HFFc6 (cell line): Measurements from ENCODE around the gene APC2. TPM values are rescaled to one million over a fixed set of nuclear protein-coding genes. Genes with fewer than 3 reads are reported as not detected.
A peak's percentile ranks its signal among the peaks of the same experiment; 100 is the strongest.

Experiments
- DNase-seq: peaks from one replicate; pipeline ENCODE4 v3.0.0-alpha.2; 2018
- H3K27ac Mint-ChIP-seq: 2 replicates; pipeline ENCODE4 v1.8.0; 2020; ENCODE audit warnings: mild to moderate bottlenecking, mixed read lengths
- H3K27me3 Mint-ChIP-seq: 2 replicates; pipeline ENCODE4 v1.8.0; 2021; ENCODE audit warnings: mild to moderate bottlenecking, moderate library complexity, mixed read lengths; ENCODE audit not compliant: insufficient read depth
- H3K36me3 Mint-ChIP-seq: 2 replicates; pipeline ENCODE4 v1.8.0; 2021; ENCODE audit warnings: low read depth, mixed read lengths
- H3K4me1 Mint-ChIP-seq: 2 replicates; pipeline ENCODE4 v1.8.0; 2020; ENCODE audit warnings: low read depth, mixed read lengths
- H3K4me3 Mint-ChIP-seq: 2 replicates; pipeline ENCODE4 v1.8.0; 2020; ENCODE audit warnings: mild to moderate bottlenecking, moderate library complexity, mixed read lengths
- H3K9me3 Mint-ChIP-seq: 2 replicates; pipeline ENCODE4 v1.8.0; 2020; ENCODE audit warnings: mild to moderate bottlenecking, mixed read lengths
- total RNA-seq, 6 experiments: library from RNA; stranded (reverse); fragmentation: NEBNext Ultra II Directional; extraction: Animal tissue kit (Norgen Biotek cat#: 25700); gene quantifications; 2 replicates in 1 of 6; 3 replicates in 5 of 6; pipeline ENCODE4 v1.2.3, GENCODE V29; 2021
- TF ChIP-seq, protein P1 (sequence below): fragments of 200-600 bp; sonication (generic); IDR thresholded peaks from 2 replicates; pipeline ENCODE4 v1.5.0; 2021; ENCODE audit warnings: antibody characterized with exemption, mild to moderate bottlenecking

Gene APC2
- total RNA-seq, 6 experiments from 2014 or later, result 0.18 to 0.47 (median 0.32) TPM

DNA sequence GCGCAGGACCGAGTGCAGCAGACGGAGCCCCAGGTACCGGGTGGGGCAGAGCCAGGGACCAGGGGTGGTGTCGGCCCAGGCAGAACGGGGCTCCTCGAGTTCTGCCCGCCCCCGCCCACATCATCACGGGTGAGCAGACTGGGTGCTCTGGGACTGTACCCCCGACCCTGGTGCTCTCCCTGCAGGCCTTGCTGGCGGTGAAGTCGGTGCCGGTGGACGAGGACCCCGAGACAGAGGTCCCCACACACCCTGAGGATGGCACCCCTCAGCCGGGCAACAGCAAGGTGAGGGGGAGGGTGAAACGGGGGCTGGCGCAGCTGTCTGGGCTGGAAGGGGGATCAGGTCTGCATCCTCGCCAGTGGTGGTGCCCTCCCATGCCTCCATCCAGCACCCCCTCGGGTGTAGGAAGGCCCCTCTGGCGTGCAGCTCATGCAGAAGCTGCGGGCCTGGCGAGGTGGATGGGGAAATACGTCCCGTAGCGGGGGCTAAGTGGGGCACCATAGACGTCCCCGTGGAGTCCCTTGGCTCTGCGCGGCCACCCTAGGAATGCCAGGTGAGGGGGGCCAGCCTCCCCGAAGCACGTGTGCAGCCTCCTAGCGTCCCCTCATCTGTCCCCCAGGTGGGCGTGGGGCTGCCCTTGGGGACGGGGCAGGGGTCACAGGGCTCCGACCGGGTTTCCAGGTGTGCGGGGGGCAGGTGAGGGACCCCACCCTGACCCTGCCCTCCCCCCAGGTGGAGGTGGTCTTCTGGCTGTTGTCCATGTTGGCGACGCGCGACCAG is 6.4 kb downstream of the APC2 start:
- Mint-ChIP-seq H3K4me3 (no peak overlapping the region), H3K9me3 (no peaks in the 10 kb centered on the region), H3K27me3 (peaks cover 13% of the 10 kb centered on the region), H3K36me3 (no peaks in the 10 kb centered on the region), H3K4me1 (no peaks in the 10 kb centered on the region), H3K27ac (no peak overlapping the region)
- DNase-seq, result no peak
- TF ChIP-seq, protein P1, sequence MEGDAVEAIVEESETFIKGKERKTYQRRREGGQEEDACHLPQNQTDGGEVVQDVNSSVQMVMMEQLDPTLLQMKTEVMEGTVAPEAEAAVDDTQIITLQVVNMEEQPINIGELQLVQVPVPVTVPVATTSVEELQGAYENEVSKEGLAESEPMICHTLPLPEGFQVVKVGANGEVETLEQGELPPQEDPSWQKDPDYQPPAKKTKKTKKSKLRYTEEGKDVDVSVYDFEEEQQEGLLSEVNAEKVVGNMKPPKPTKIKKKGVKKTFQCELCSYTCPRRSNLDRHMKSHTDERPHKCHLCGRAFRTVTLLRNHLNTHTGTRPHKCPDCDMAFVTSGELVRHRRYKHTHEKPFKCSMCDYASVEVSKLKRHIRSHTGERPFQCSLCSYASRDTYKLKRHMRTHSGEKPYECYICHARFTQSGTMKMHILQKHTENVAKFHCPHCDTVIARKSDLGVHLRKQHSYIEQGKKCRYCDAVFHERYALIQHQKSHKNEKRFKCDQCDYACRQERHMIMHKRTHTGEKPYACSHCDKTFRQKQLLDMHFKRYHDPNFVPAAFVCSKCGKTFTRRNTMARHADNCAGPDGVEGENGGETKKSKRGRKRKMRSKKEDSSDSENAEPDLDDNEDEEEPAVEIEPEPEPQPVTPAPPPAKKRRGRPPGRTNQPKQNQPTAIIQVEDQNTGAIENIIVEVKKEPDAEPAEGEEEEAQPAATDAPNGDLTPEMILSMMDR, result no peak

DNA sequence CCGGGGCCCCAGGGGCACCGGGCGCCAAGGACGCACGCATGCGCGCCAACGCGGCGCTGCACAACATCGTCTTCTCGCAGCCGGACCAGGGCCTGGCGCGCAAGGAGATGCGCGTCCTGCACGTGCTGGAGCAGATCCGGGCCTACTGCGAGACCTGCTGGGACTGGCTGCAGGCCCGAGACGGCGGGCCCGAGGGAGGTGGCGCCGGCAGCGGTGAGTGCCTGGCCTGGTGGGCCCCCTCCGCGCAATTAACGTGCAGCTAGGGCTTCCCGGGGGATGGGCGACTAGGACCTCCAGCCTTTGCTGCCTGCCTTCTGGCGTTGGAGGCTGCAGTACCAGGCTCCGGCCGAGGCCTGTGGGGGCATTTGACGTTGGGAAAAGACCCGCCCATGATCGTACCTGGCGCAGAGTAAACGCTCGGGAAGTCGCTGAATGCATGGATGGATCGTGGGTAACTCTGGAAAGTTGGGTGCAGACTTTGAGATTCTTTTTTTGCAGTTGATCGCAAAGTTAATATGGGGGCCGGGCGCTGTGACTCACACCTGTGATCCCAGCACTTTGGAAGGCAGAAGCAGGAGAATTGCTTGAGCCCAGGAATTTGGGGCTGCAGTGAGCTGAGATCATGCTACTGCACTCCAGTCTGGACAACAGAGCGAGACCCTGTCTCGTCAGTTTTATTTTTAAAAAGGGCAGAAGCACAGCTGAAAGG is 7.3 kb downstream of the APC2 start:
- TF ChIP-seq, protein P1, result peak; percentile 18; the same call in 1 of the 2 replicates
- Mint-ChIP-seq H3K4me3 (no peak overlapping the region), H3K4me1 (no peaks in the 10 kb centered on the region), H3K36me3 (no peaks in the 10 kb centered on the region), H3K27ac (no peak overlapping the region), H3K27me3 (peaks cover 7% of the 10 kb centered on the region), H3K9me3 (no peaks in the 10 kb centered on the region)
- no peak for DNase-seq

DNA sequence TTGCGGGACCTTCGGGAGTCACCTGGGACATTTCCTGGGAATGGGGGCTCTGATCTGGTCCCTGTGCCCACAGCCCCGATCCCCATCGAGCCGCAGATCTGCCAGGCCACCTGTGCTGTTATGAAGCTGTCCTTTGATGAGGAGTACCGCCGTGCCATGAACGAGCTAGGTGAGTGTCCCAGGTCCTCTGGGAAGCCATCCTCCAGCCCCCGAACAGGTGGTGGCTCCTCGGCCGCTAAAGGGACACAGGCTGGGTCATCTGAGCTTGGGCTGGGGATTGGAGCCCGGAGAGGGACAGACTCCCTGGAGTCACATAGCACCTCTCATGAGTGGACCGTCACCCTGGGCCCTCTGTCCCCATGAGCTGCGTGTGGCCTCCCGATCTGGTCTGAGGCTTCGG is 8.0 kb downstream of the APC2 start:
- no peak for DNase-seq
- Mint-ChIP-seq H3K27me3 (peaks cover 6% of the 10 kb centered on the region), H3K4me1 (no peaks in the 10 kb centered on the region), H3K27ac (no peak overlapping the region), H3K4me3 (no peak overlapping the region), H3K9me3 (no peaks in the 10 kb centered on the region), H3K36me3 (no peaks in the 10 kb centered on the region)
- TF ChIP-seq, protein P1, result no peak

DNA sequence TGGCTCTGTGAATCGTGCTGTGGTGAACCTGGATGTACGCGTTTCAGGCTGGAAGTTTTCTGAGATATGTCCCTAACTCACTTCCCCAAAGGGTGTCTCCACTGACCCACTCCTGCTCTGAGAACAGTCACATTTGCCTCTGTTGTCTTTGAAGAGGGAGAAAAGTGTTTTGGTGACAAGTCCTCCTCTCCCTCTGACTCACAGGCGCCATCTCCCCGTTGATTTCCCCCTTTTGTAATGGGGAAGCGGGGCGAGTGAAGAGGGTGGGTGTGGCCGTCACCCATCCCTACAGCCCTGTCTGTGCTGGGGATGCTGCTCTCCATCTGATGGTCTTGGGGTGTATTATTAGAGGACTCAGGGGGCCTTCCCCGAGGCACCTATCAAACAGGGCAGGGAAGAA is 9.6 kb downstream of the APC2 start:
- TF ChIP-seq, protein P1, result no peak
- DNase-seq, result no peak
- no peak overlapping the region for H3K27ac Mint-ChIP-seq
- no peaks in the 10 kb centered on the region for H3K9me3 Mint-ChIP-seq
- no peak overlapping the region for H3K4me3 Mint-ChIP-seq
- no peaks in the 10 kb centered on the region for H3K36me3 Mint-ChIP-seq
- H3K27me3 Mint-ChIP-seq, result peaks cover 4% of the 10 kb centered on the region
- H3K4me1 Mint-ChIP-seq, result no peaks in the 10 kb centered on the region

DNA sequence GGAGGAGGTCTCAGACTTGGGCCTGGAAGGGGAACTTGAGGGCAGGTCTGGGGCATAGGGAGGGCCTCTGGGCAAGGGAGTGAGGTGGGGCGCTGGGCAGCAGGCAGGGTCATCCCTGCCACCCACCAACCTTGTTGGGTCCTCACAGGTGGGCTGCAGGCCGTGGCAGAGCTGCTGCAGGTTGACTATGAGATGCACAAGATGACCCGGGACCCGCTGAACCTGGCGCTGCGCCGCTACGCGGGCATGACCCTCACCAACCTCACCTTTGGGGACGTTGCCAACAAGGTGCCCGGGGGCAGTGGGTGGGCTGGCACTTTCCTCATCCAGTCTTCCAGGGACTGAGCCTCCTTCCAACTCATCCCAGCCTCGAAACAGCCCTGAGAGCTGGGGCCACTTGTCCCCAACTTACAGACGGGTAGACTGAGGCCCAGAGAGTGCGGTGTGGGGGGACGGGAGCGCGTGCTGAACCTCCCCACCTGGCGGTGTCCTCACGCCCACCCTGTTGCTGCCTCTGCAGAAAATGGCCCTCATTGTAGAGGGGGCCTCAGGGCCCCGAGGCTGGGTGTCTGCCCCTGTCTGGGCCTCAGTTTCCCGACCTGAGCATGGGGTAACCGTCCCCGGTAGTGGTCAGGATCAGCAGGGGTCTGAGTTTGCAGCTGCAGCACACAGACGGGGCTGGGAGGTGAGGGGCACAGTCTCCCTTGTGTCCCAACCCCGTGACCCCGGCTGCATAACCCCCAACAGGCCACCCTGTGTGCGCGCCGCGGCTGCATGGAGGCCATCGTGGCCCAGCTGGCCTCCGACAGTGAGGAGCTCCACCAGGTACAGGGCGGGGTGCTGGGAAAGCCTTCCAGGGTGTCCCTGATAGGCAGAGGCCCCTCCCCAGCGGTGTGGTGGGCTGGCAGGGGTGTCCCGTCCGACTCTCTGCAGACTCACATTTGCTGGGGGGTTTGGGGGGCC is 10.4 kb downstream of the APC2 start:
- no peaks in the 10 kb centered on the region for H3K9me3 Mint-ChIP-seq
- no peak overlapping the region for H3K27ac Mint-ChIP-seq

More for the DNA sequence above, 10.4 kb downstream of the APC2 start:
- Mint-ChIP-seq H3K4me3 (no peak overlapping the region), H3K36me3 (no peaks in the 10 kb centered on the region), H3K27me3 (peaks cover 4% of the 10 kb centered on the region), H3K4me1 (no peaks in the 10 kb centered on the region)
- DNase-seq, result no peak
- TF ChIP-seq, protein P1, result no peak
